Neuronal stem cell (in vitro differentiated cells): ENCODE results near the gene RFPL1. TPM values are rescaled to one million over a fixed set of nuclear protein-coding genes. Genes with fewer than 3 reads are reported as not detected.

Source experiments
- DNase-seq: peaks from one replicate; pipeline ENCODE4 v3.0.0-alpha.2; 2013; ENCODE audit warnings: low spot score
- H2AFZ ChIP-seq: one replicate; pipeline ENCODE4 v1.6.1; 2013; ENCODE audit warnings: mild to moderate bottlenecking, low read length, inconsistent platforms
- H2AK5ac ChIP-seq: 2 replicates; pipeline ENCODE4 v1.6.1; 2013; ENCODE audit warnings: low read depth, mild to moderate bottlenecking, inconsistent platforms, low read length, moderate library complexity, mixed read lengths
- H2BK120ac ChIP-seq: 2 replicates; pipeline ENCODE4 v1.6.1; 2013; ENCODE audit warnings: low read depth, mild to moderate bottlenecking, inconsistent platforms, low read length, moderate library complexity, mixed read lengths
- H2BK12ac ChIP-seq: one replicate; pipeline ENCODE4 v1.6.1; 2013; ENCODE audit warnings: low read length, inconsistent platforms
- H2BK15ac ChIP-seq: 2 replicates; pipeline ENCODE4 v1.6.1; 2013; ENCODE audit warnings: mild to moderate bottlenecking, low read length, inconsistent platforms, mixed read lengths
- H2BK5ac ChIP-seq: one replicate; pipeline ENCODE4 v1.6.1; 2013; ENCODE audit warnings: inconsistent platforms, mild to moderate bottlenecking, low read length, moderate library complexity
- H3K14ac ChIP-seq: one replicate; pipeline ENCODE4 v1.6.1; 2013; ENCODE audit warnings: low read length, inconsistent platforms
- H3K18ac ChIP-seq: 2 replicates; pipeline ENCODE4 v1.6.1; 2013; ENCODE audit warnings: low read length, inconsistent platforms
- H3K23ac ChIP-seq: 2 replicates; pipeline ENCODE4 v1.6.1; 2013; ENCODE audit warnings: low read depth, mild to moderate bottlenecking, mixed read lengths, low read length, inconsistent platforms; ENCODE audit not compliant: poor library complexity
- H3K27ac ChIP-seq: replicated peaks from 3 replicates; pipeline ENCODE4 v1.5.1; 2013; ENCODE audit warnings: low read length, inconsistent platforms
- H3K27me3 ChIP-seq, 3 experiments: 2 replicates each; pipeline ENCODE4 v1.6.1; 2013; ENCODE audit warnings: low read length in 3 of 3, mild to moderate bottlenecking in 2 of 3, inconsistent platforms in 1 of 3, low read depth in 1 of 3, mixed read lengths in 1 of 3, moderate library complexity in 1 of 3; ENCODE audit not compliant: control insufficient read depth in 3 of 3, insufficient read depth in 3 of 3
- H3K36me3 ChIP-seq, 2 donors: replicated peaks in 1 of 2; 2 replicates each; pipeline ENCODE4 v1.6.1; 2013; ENCODE audit warnings: low read length in 2 of 2; ENCODE audit not compliant: control insufficient read depth in 2 of 2, insufficient read depth in 2 of 2
- H3K4ac ChIP-seq: 2 replicates; pipeline ENCODE4 v1.6.1; 2013; ENCODE audit warnings: inconsistent platforms, mild to moderate bottlenecking, low read length, moderate library complexity
- H3K4me1 ChIP-seq, 2 donors: 1 replicate in 1 of 2; 2 replicates in 1 of 2; pipeline ENCODE4 v1.6.1; 2013; ENCODE audit warnings: low read length in 2 of 2, low read depth in 1 of 2; ENCODE audit not compliant: control insufficient read depth in 2 of 2, insufficient read depth in 1 of 2
- H3K4me2 ChIP-seq: one replicate; pipeline ENCODE4 v1.6.1; 2013; ENCODE audit warnings: mild to moderate bottlenecking, low read length, inconsistent platforms; ENCODE audit not compliant: insufficient read depth, poor library complexity, severe bottlenecking
- H3K4me3 ChIP-seq, 2 donors: 2 replicates each; pipeline ENCODE4 v1.5.1; 2013; ENCODE audit warnings: low read length in 2 of 2, mild to moderate bottlenecking in 2 of 2, inconsistent platforms in 1 of 2, moderate library complexity in 1 of 2
- H3K79me1 ChIP-seq: one replicate; pipeline ENCODE4 v1.6.1; 2013; ENCODE audit warnings: low read depth, mild to moderate bottlenecking, inconsistent platforms, low read length, moderate library complexity
- H3K9ac ChIP-seq: one replicate; pipeline ENCODE4 v1.6.1; 2013; ENCODE audit warnings: mild to moderate bottlenecking, low read depth, low read length, inconsistent platforms; ENCODE audit not compliant: poor library complexity
- H3K9me3 ChIP-seq, 2 donors: replicated peaks in 1 of 2; 2 replicates each; pipeline versions ENCODE3 to v1.6.1; 2013; ENCODE audit warnings: low read length in 2 of 2, mild to moderate bottlenecking in 2 of 2, inconsistent platforms in 1 of 2, low read depth in 1 of 2, mixed read lengths in 1 of 2, moderate library complexity in 1 of 2; ENCODE audit not compliant: control insufficient read depth in 2 of 2, insufficient read depth in 1 of 2
- H4K8ac ChIP-seq: one replicate; pipeline ENCODE4 v1.6.1; 2013; ENCODE audit warnings: low read depth, mild to moderate bottlenecking, inconsistent platforms, low read length, moderate library complexity
- H4K91ac ChIP-seq: one replicate; pipeline ENCODE4 v1.6.1; 2013; ENCODE audit warnings: low read length, low read depth, mild to moderate bottlenecking, inconsistent platforms; ENCODE audit not compliant: poor library complexity
- WGBS, 2 donors: extraction: QIAGEN DNeasy Blood & Tissue Kit; methylation state at CpG; one replicate each; pipeline ENCODE4 v1.1.7; 2013; ENCODE audit warnings: missing lambda C conversion rate in 2 of 2, mixed read lengths in 1 of 2; ENCODE audit not compliant: insufficient read length in 2 of 2, insufficient replicate concordance in 1 of 2; ENCODE audit errors: extremely low coverage in 2 of 2; 5-methylcytosine and 5-hydroxymethylcytosine counted together
- small RNA-seq: library from polyadenylated mRNA; stranded (forward); fragments of <200 nt; extraction: miRNeasy Mini kit (QIAGEN cat#:217004); gene quantifications from one replicate; pipeline ENCODE3, GENCODE V24; 2013; ENCODE audit not compliant: insufficient read depth

The RFPL1 gene

DNA sequence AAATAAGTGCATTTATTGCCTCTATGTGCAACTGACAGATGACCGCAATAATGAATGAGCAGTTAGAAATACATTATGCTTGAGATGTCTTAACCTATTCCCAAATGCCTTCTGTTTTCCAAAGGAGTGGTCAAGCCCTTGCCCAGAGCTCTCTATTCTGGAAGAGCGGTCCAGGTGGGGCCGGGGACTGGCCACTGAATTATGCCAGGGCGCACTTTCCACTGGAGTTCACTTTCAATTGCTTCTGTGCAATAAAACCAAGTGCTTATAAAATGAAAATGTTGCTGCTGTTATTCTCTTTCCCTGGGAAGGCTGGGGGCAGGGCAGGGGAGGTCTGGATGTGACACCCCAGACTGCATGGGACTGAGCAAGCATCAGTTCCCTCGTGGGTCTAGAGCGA is 52.6 kb downstream of the RFPL1 start:
- H3K27me3 ChIP-seq, result no peaks in the 10 kb centered on the region
- no peak overlapping the region for H2BK12ac ChIP-seq
- no peak overlapping the region for H3K27ac ChIP-seq
- no peak for DNase-seq
- peaks cover 3 to 11% of the 10 kb centered on the region in 2 donors for H3K36me3 ChIP-seq
- H2AK5ac ChIP-seq, result no peak overlapping the region
- H3K79me1 ChIP-seq, result no peaks in the 10 kb centered on the region
- no peak overlapping the region for H3K9ac ChIP-seq
- H3K23ac ChIP-seq, result no peak overlapping the region
- no peak overlapping the region for H2BK15ac ChIP-seq
- H2BK5ac ChIP-seq, result no peak overlapping the region
- H4K91ac ChIP-seq, result no peak overlapping the region
- no peak overlapping the region for H3K18ac ChIP-seq
- H2AFZ ChIP-seq, result no peak overlapping the region
- H2BK120ac ChIP-seq, result no peak overlapping the region
- no peak overlapping the region for H3K14ac ChIP-seq
- peaks cover 4 to 5% of the 10 kb centered on the region in 2 donors for H3K9me3 ChIP-seq
- H3K4me3 ChIP-seq, result no peak overlapping the region
- no peak overlapping the region for H4K8ac ChIP-seq
- H3K4me2 ChIP-seq, result no peak overlapping the region
- H3K4ac ChIP-seq, result no peak overlapping the region
- no CpG with 5 or more reads among the region's 6 CpGs for WGBS, 2 donors
- H3K4me1 ChIP-seq, result no peaks in the 10 kb centered on the region

Small RNAs within 50 kb of the gene (small RNA-seq; reads per million reads assigned to genes)
- not detected for gene AC000041.1
